Prostate gland (tissue), 2 donors: ENCODE data around the gene MYL2. TPM values are rescaled to one million over a fixed set of nuclear protein-coding genes. Genes with fewer than 3 reads are reported as not detected.

Source experiments
- DNase-seq: peaks from one replicate; pipeline ENCODE4 v3.0.0-alpha.2; 2019; ENCODE audit warnings: low spot score
- H3K27ac ChIP-seq, 2 donors: fragments of 200-600 bp; sonication (generic); 2 replicates each; pipeline ENCODE4 v1.5.1; 2017 to 2019
- H3K27me3 ChIP-seq: fragments of 200-600 bp; sonication (generic); replicated peaks from 2 replicates; pipeline ENCODE4 v1.5.1; 2019; ENCODE audit not compliant: insufficient read depth
- H3K36me3 ChIP-seq, 2 donors: fragments of 200-600 bp; sonication (generic); 1 replicate in 1 of 2; 2 replicates in 1 of 2; pipeline versions ENCODE4 v1.5.1 to v1.8.1; 2017 to 2019
- H3K4me1 ChIP-seq: fragments of 200-600 bp; sonication (generic); replicated peaks from 2 replicates; pipeline ENCODE4 v1.5.1; 2019
- H3K4me3 ChIP-seq, 2 donors: fragments of 200-600 bp; sonication (generic); 2 replicates each; pipeline ENCODE4 v1.5.1; 2017 to 2019
- H3K9me3 ChIP-seq: fragments of 200-600 bp; sonication (generic); 2 replicates; pipeline ENCODE4 v1.5.1; 2017
- CTCF ChIP-seq, 4 experiments: fragments of 200-600 bp in 2 of 4; fragments of 450-650 bp in 2 of 4; sonication (generic) in 2 of 4; IDR thresholded peaks; 1 replicate in 3 of 4; 2 replicates in 1 of 4; pipeline ENCODE4 v1.5.1; 2016 to 2019; ENCODE audit warnings: antibody characterized with exemption in 4 of 4, mild to moderate bottlenecking in 2 of 4, moderate library complexity in 2 of 4
- POLR2A ChIP-seq: fragments of 450-650 bp; IDR thresholded peaks from one replicate; pipeline ENCODE4 v1.6.1; 2016; ENCODE audit warnings: antibody characterized with exemption, mild to moderate bottlenecking
- POLR2AphosphoS5 ChIP-seq: sonication (generic); formaldehyde crosslinking; IDR thresholded peaks from one replicate; pipeline ENCODE4 v1.6.1; 2017; ENCODE audit warnings: antibody characterized with exemption
- WGBS: methylation state at CpG from one replicate; pipeline ENCODE4 v1.1.5; 2018; 5-methylcytosine and 5-hydroxymethylcytosine counted together
- intact Hi-C: fragments of 100-400 bp; cut with DNase I; formaldehyde crosslinking; loops from one replicate; pipeline ENCODE4 v1.14.2; 2022
- total RNA-seq, 2 donors: library from RNA; depleted of rRNA; stranded (reverse); fragments of >200 nt; gene quantifications; one replicate each; pipeline ENCODE4 v1.1.0, GENCODE V29; 2016

MYL2 gene
- total RNA-seq, 2 donors from 2014 or later = 39.5 TPM; not detected in 1

DNA sequence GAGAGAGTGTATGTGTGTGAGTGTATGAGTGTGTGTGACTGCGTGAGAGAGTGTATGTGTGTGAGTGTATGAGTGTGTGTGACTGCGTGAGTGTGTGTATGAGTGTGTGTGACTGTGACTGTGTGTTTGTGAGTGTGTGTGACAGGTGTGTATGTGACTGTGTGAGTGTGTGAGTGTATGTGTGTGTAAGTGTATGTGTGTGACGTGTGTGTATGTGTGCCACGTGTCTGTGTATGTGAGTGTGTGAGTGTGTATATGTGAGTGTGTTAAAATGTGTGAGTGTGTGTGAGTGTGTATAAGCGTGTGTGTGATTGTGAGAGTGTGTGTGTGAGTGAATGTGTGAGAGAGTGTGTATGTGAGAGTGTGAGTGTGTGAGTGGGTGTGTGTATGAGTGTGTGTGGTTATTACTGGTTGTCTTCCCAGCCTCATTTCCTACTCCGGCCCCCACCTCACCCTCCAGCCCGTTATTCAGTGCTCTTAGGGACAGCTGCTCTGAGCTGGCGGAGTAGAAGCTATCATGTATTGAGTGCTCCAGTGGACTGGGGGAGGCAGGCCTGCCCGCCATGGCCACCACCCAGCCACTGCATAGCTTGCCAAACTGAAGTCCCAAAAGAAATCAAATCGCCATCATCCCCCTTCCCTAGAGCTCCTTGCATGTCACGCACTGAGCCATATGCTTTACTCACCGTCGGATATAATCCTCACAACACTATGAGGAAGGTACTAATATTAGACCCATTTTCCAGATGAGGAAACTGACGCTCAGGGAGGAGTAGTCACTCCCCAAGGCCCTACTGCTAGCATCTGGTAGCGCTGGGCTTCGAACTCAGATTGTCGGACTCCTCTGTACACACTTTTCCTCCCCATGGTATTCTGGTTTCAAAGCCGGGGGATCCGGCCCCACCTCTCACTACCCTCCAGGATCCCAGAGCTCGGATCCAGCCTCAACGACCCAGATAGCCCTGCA lies 10.3 kb upstream of the MYL2 start:
- TF ChIP-seq POLR2A = no peak
- TF ChIP-seq CTCF (IDR thresholded peaks at IDR 0.05) = no peak
- no peak for TF ChIP-seq POLR2AphosphoS5
- intact Hi-C loops = no loop called here
- Histone ChIP-seq H3K27me3 (no peaks in the 10 kb centered on the region), H3K27ac (no peak overlapping the region), H3K36me3 (no peaks in the 10 kb centered on the region), H3K4me1 (no peaks in the 10 kb centered on the region), H3K9me3 (no peaks in the 10 kb centered on the region), H3K4me3 (no peak overlapping the region)
- WGBS = 87% methylated on average over 21 of the region's 21 CpGs
- DNase-seq = no peak

DNA sequence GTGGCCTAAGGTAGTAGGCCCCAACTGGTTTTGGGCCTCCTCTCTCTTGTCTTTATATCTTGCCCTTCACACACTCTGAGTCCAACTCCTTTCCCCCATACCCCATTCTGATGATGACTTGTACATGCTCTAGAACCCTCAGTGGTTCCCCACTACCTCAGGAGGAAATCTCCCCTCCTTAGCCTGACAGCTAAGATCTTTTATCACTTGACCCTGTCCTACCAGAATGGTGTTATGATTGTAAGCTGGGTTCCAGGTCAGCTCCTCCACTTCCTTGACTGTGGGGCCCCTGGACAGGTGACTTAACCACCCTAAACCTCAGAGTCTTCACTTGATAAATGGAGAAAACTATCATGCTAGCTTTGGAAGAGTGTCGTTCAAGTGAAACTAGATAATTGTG lies 9.4 kb upstream of the MYL2 start:
- intact Hi-C loops = no loop called here
- TF ChIP-seq CTCF (IDR thresholded peaks at IDR 0.05) (no peak), POLR2A (no peak), POLR2AphosphoS5 (no peak)
- H3K36me3 ChIP-seq = no peaks in the 10 kb centered on the region
- no peaks in the 10 kb centered on the region for H3K4me1 ChIP-seq
- no peak overlapping the region for H3K27ac ChIP-seq
- WGBS = 100% methylated on average over 1 of the region's 1 CpG
- DNase-seq = no peak
- no peaks in the 10 kb centered on the region for H3K27me3 ChIP-seq
- no peaks in the 10 kb centered on the region for H3K9me3 ChIP-seq
- no peak overlapping the region for H3K4me3 ChIP-seq

- Histone ChIP-seq H3K27me3 (no peaks in the 10 kb centered on the region), H3K4me3 (no peak overlapping the region), H3K27ac (no peak overlapping the region), H3K36me3 (no peaks in the 10 kb centered on the region), H3K4me1 (no peaks in the 10 kb centered on the region), H3K9me3 (no peaks in the 10 kb centered on the region)
- WGBS = 75% methylated on average over 7 of the region's 7 CpGs
- TF ChIP-seq CTCF (IDR thresholded peaks at IDR 0.05) = no peak
- no peak for TF ChIP-seq POLR2A
- TF ChIP-seq POLR2AphosphoS5 = no peak
- DNase-seq = no peak
- intact Hi-C loops = no loop called here
These were observed 8.3 kb upstream of the MYL2 start for GRCh38 chr12:110928700-110929099.

GRCh38 chr12:110927546-110927945 lies 7.2 kb upstream of the MYL2 start:
- 57% methylated on average over 6 of the region's 6 CpGs for WGBS
- H3K4me3 ChIP-seq = no peak overlapping the region
- H3K4me1 ChIP-seq = no peaks in the 10 kb centered on the region
- H3K36me3 ChIP-seq = no peaks in the 10 kb centered on the region
- H3K27ac ChIP-seq = no peak overlapping the region
- intact Hi-C loops = no loop called here
- no peak for DNase-seq
- no peaks in the 10 kb centered on the region for H3K27me3 ChIP-seq
- TF ChIP-seq POLR2A (no peak), POLR2AphosphoS5 (no peak), CTCF (IDR thresholded peaks at IDR 0.05) (no peak)
- no peaks in the 10 kb centered on the region for H3K9me3 ChIP-seq
